T-cell (primary cell): ENCODE measurements around the gene NSUN4. TPM values are rescaled to one million over a fixed set of nuclear protein-coding genes. Genes with fewer than 3 reads are reported as not detected.
"Not testable (repeated sequence)": the region's sequence is repeated elsewhere in the genome, so short reads cannot be mapped to it uniquely, and the experiment has no call there.

ENCODE experiments used
- ATAC-seq, 4 experiments: fragments of 200-7000 bp in 3 of 4; fragments of 150-1000 bp in 1 of 4; cut with Tn5 transposase; replicated peaks in 1 of 4; 1 replicate in 3 of 4; 2 replicates in 1 of 4; pipeline ENCODE4 v1.10.0; 2021; ENCODE audit warnings: moderate library complexity in 3 of 4, mild to moderate bottlenecking in 2 of 4, moderate number of reproducible peaks in 1 of 4
- CTCF ChIA-PET, 2 donors: fragments of 300-600 bp; sonication (Branson Sonifier 250); formaldehyde crosslinking; loops; one replicate each; lab custom pipeline; 2022; ENCODE audit warnings: antibody characterized with exemption in 2 of 2; lab: Charles Lee
- POLR2A ChIA-PET, 2 donors: fragments of 300-600 bp; sonication (Branson Sonifier 250); formaldehyde crosslinking; loops; one replicate each; lab custom pipeline; 2022; ENCODE audit warnings: antibody characterized with exemption in 2 of 2; lab: Charles Lee
- DNase-seq, 35 experiments: peaks; one replicate each; pipeline versions ENCODE4 v3.0.0 to v3.0.0-alpha.2; 2013 to 2023
- H3K27ac ChIP-seq: one replicate; pipeline ENCODE4 v1.5.1; 2013; ENCODE audit warnings: low read length
- H3K27me3 ChIP-seq, 2 experiments: replicated peaks in 1 of 2; 1 replicate in 1 of 2; 2 replicates in 1 of 2; pipeline versions ENCODE4 v1.6.1 to v1.7.0; 2013; ENCODE audit warnings: low read length in 1 of 2, mixed read lengths in 1 of 2; ENCODE audit not compliant: control insufficient read depth in 2 of 2, insufficient read depth in 2 of 2; ENCODE audit errors: extremely low read depth in 1 of 2
- H3K36me3 ChIP-seq, 2 donors: 1 replicate in 1 of 2; 2 replicates in 1 of 2; pipeline versions ENCODE4 v1.6.1 to v1.7.0; 2013; ENCODE audit warnings: low read length in 1 of 2; ENCODE audit not compliant: control insufficient read depth in 2 of 2, insufficient read depth in 1 of 2; ENCODE audit errors: extremely low read depth in 1 of 2
- H3K4me1 ChIP-seq, 2 experiments: 1 replicate in 1 of 2; 2 replicates in 1 of 2; pipeline versions ENCODE4 v1.6.1 to v1.7.0; 2013; ENCODE audit warnings: low read length in 2 of 2, mixed read lengths in 1 of 2; ENCODE audit not compliant: insufficient read depth in 2 of 2, control insufficient read depth in 1 of 2; ENCODE audit errors: extremely low read depth in 1 of 2
- H3K4me3 ChIP-seq, 2 donors: 1 replicate in 1 of 2; 2 replicates in 1 of 2; pipeline versions ENCODE4 v1.5.1 to v1.7.0; 2013; ENCODE audit warnings: mild to moderate bottlenecking in 2 of 2, low read length in 1 of 2, moderate library complexity in 1 of 2; ENCODE audit not compliant: control insufficient read depth in 1 of 2; ENCODE audit errors: extremely low read depth in 1 of 2
- H3K9me3 ChIP-seq: 2 replicates; pipeline ENCODE4 v1.7.0; 2013
- H3K27ac Mint-ChIP-seq, 2 donors: one replicate each; pipeline ENCODE4 v1.8.0; 2020 to 2021; ENCODE audit warnings: mild to moderate bottlenecking in 2 of 2, mixed read lengths in 2 of 2
- H3K27me3 Mint-ChIP-seq, 2 donors: one replicate each; pipeline ENCODE4 v1.8.0; 2021 to 2022; ENCODE audit warnings: mixed read lengths in 2 of 2
- H3K36me3 Mint-ChIP-seq: one replicate; pipeline ENCODE4 v1.8.0; 2021; ENCODE audit warnings: mixed read lengths
- H3K4me1 Mint-ChIP-seq, 3 donors: one replicate each; pipeline ENCODE4 v1.8.0; 2020 to 2022; ENCODE audit warnings: mixed read lengths in 3 of 3, mild to moderate bottlenecking in 1 of 3
- H3K4me3 Mint-ChIP-seq, 3 donors: one replicate each; pipeline ENCODE4 v1.8.0; 2020 to 2022; ENCODE audit warnings: mild to moderate bottlenecking in 3 of 3, mixed read lengths in 3 of 3, moderate library complexity in 3 of 3
- H3K9me3 Mint-ChIP-seq, 3 donors: one replicate each; pipeline ENCODE4 v1.8.0; 2020 to 2022; ENCODE audit warnings: mixed read lengths in 3 of 3
- WGBS: methylation state at CpG from one replicate; pipeline ENCODE4 v1.1.5; 2013; ENCODE audit warnings: missing lambda C conversion rate; ENCODE audit not compliant: insufficient coverage; 5-methylcytosine and 5-hydroxymethylcytosine counted together
- total RNA-seq, 35 experiments: library from RNA in 6 of 35; stranded (reverse) in 6 of 35; fragments of 120-200 nt in 1 of 35; gene quantifications; one replicate each; pipeline versions ENCODE4 v1.2.1 to v1.2.4 and lab custom pipeline; 2013 to 2026

Gene NSUN4
- total RNA-seq, 5 donors from 2014 or later (not counting 1 experiment from before 2014, with no cell fraction given) = 24.4 to 29.3 (median 25.0) TPM

DNA sequence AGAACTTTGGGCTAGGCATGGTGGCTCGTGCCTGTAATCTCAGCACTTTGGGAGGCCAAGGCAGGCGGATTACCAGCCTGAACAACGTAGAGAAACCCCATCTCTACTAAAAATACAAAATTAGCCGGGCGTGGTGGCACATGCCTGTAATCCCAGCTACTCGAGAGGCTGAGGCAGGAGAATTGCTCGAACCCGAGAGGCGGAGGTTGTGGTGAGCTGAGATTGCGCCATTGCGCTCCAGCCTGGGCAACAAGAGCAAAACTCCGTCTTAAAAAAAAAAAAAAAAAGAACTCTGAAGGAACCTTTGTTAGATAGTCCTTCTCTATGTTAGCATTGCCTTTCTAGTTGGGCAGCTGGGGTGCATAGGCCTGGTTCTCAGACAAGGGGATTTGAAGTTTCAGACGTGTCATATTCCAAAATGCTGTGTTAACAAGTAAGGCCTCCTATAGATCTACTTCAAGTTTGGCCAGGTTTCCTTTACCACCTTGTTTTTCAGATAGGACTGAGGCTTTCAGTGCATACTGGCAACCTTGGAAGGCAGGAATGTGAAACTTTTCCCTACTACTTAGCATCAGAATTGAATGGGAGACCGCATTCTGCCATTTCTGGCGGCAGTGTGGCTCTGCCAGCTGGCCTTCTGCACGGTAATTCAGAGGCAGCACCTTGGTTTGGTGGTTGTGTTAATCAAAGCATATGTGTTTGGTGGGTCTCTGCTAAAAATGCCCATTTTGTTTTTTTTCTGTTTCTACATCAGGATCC, 31.0 kb upstream of the NSUN4 start:
- Mint-ChIP-seq H3K9me3 (no peaks in the 10 kb centered on the region), H3K4me3 (no peak overlapping the region), H3K4me1 (peaks cover 30 to 38% (median 31%) of the 10 kb centered on the region in 3 donors), H3K27ac (no peak overlapping the region), H3K36me3 (peaks cover 23% of the 10 kb centered on the region), H3K27me3 (no peaks in the 10 kb centered on the region)
- ChIA-PET POLR2A (interaction anchor here in 1 of 2 donors (0.6 to 0.7 kb wide), 2 partner anchors 19 to 47 kb away, joined by 3 to 4 read pairs; no protein-coding TSS in a partner anchor), CTCF (no interaction called here)
- DNase-seq (no peak), ATAC-seq (no peak)
- Histone ChIP-seq H3K27ac (no peak overlapping the region), H3K4me3 (no peak overlapping the region), H3K27me3 (no peaks in the 10 kb centered on the region), H3K4me1 (peaks cover 9 to 29% of the 10 kb centered on the region in 2 experiments), H3K9me3 (no peaks in the 10 kb centered on the region), H3K36me3 (peaks cover 11 to 45% of the 10 kb centered on the region in 2 donors)
- 87% methylated on average over 6 of the region's 16 CpGs for WGBS

DNA sequence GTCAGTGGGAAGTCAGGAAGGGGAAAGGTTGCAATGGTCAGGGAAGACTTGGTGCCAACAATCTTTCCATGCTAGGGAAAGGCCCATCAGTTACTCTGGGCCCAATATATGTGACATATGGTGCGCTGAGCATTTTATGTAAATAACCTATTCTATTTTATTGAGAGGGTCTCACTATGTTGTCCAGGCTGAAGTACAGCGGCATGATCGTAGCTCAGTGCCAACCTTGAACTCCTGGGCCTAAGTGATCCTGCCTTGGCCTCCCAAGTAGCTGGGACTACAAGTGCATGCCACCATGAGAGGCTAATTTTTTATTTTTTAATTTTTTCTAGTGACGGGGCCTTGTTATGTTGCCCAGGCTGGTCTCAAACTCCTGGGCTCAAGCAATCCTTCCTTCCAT, 30.3 kb upstream of the NSUN4 start:
- Mint-ChIP-seq H3K27ac (no peak overlapping the region), H3K27me3 (no peaks in the 10 kb centered on the region), H3K9me3 (no peaks in the 10 kb centered on the region), H3K36me3 (peaks cover 27% of the 10 kb centered on the region), H3K4me1 (peaks cover 23 to 31% (median 25%) of the 10 kb centered on the region in 3 donors), H3K4me3 (no peak overlapping the region)
- WGBS = 94% methylated on average over 3 of the region's 4 CpGs
- H3K27ac ChIP-seq = no peak overlapping the region
- H3K36me3 ChIP-seq = peaks cover 11 to 49% of the 10 kb centered on the region in 2 donors
- ATAC-seq (no peak), DNase-seq (no peak)
- H3K9me3 ChIP-seq = no peaks in the 10 kb centered on the region
- ChIA-PET POLR2A (no interaction called here), CTCF (no interaction called here)
- H3K27me3 ChIP-seq = no peaks in the 10 kb centered on the region
- peaks cover 7 to 21% of the 10 kb centered on the region in 2 experiments for H3K4me1 ChIP-seq
- no peak overlapping the region for H3K4me3 ChIP-seq

- H3K27me3 ChIP-seq = no peaks in the 10 kb centered on the region
- H3K36me3 ChIP-seq = peaks cover 0 to 50% of the 10 kb centered on the region in 2 donors
- CTCF ChIA-PET = no interaction called here
- Mint-ChIP-seq H3K4me1 (no peaks in the 10 kb centered on the region), H3K4me3 (no peak overlapping the region), H3K36me3 (peaks cover 23% of the 10 kb centered on the region), H3K27ac (no peak overlapping the region), H3K9me3 (no peaks in the 10 kb centered on the region), H3K27me3 (no peaks in the 10 kb centered on the region)
- WGBS = no CpG with 5 or more reads among the region's 3 CpGs
- POLR2A ChIA-PET = no interaction called here
- ATAC-seq = no peak
- no peak overlapping the region for H3K4me3 ChIP-seq
- H3K9me3 ChIP-seq = no peaks in the 10 kb centered on the region
- no peaks in the 10 kb centered on the region for H3K4me1 ChIP-seq
- no peak overlapping the region for H3K27ac ChIP-seq
- no peak for DNase-seq
Observed at GRCh38 chr1:46315669-46316403, 24.8 kb upstream of the NSUN4 start.

DNA sequence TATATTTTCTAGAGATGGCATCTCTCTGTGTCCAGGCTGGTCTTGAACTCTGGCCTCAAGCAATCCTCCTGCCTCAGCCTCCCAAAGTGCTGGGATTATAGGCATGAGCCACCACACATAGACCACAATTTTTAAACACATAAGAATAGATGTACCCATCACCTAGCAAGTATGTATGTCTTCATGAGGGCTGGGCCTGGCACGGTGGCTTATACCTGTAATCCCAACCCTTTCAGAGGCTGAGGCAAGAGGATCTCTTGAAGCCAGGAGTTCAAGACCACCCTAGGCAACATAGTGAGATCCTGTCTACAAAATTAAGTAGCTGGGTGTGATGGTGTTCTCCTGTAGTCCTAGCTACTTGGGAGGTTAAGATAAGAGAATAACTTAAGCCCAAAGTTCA, 23.3 kb upstream of the NSUN4 start:
- no CpG with 5 or more reads among the region's 1 CpG for WGBS
- ChIA-PET CTCF (no interaction called here), POLR2A (interaction anchor here in 1 of 2 donors (0.7 kb wide), 1 partner anchor 21 kb away, joined by 4 read pairs; no protein-coding TSS in a partner anchor)
- H3K4me1 Mint-ChIP-seq = no peaks in the 10 kb centered on the region
- Histone ChIP-seq H3K4me1 (no peaks in the 10 kb centered on the region), H3K27ac (no peak overlapping the region), H3K9me3 (no peaks in the 10 kb centered on the region), H3K27me3 (no peaks in the 10 kb centered on the region), H3K4me3 (no peak overlapping the region), H3K36me3 (peaks cover 0 to 39% of the 10 kb centered on the region in 2 donors)
- no peaks in the 10 kb centered on the region for H3K27me3 Mint-ChIP-seq
- no peak overlapping the region for H3K27ac Mint-ChIP-seq
- H3K9me3 Mint-ChIP-seq = no peaks in the 10 kb centered on the region
- DNase-seq (no peak), ATAC-seq (no peak)
- no peak overlapping the region for H3K4me3 Mint-ChIP-seq
- H3K36me3 Mint-ChIP-seq = peaks cover 20% of the 10 kb centered on the region

GRCh38 chr1:46319301-46319700, 21.3 kb upstream of the NSUN4 start:
- H3K27ac ChIP-seq, POLR2A ChIA-PET, H3K9me3 ChIP-seq, H3K4me1 ChIP-seq, H3K27me3 Mint-ChIP-seq, H3K27ac Mint-ChIP-seq, DNase-seq, H3K9me3 Mint-ChIP-seq, H3K4me3 Mint-ChIP-seq, CTCF ChIA-PET, H3K4me1 Mint-ChIP-seq, ATAC-seq, H3K4me3 ChIP-seq, H3K27me3 ChIP-seq: not testable (repeated sequence)
- peaks cover 15% of the 10 kb centered on the region for H3K36me3 Mint-ChIP-seq
- 72% methylated on average over 2 of the region's 6 CpGs for WGBS
- H3K36me3 ChIP-seq = peaks cover 0 to 22% of the 10 kb centered on the region in 2 donors

DNA sequence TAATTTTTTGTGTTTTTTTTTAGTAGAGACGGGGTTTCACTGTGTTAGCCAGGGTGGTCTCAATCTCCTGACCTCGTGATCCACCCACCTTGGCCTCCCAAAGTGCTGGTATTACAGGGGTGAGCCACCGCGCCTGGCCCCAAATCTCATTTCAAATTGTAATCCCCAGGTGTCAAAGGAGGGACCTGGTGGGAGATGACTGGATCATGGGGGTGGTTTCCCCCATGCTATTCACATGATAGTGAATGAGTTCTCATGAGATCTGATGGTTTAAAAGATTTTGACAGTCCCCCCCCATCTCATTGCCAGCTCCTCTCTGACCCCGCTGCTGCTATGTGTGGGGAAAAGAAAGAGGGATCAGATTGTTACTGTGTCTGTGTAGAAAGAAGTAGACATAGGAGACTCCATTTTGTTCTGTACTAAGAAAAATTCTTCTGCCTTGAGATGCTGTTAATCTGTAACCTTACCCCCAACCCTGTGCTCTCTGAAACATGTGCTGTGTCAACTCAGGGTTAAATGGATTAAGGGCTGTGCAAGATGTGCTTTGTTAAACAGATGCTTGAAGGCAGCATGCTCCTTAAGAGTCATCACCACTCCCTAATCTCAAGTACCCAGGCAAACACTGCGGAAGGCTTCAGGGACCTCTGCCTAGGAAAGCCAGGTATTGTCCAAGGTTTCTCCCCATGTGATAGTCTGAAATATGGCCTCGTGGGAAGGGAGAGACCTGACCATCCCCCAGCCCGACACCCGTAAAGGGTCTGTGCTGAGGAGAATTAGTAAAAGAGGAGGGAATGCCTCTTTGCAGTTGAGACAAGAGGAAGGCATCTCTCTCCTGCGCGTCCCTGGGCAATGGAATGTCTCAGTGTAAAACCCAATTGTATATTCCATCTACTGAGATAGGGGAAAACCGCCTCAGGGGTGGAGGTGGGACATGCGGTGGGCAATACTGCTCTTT, 20.4 kb upstream of the NSUN4 start:
- no CpG with 5 or more reads among the region's 13 CpGs for WGBS
- H3K27ac ChIP-seq, H3K9me3 ChIP-seq, H3K9me3 Mint-ChIP-seq, H3K4me3 ChIP-seq, POLR2A ChIA-PET, H3K4me1 Mint-ChIP-seq, ATAC-seq, H3K27me3 Mint-ChIP-seq, H3K4me1 ChIP-seq, DNase-seq, H3K4me3 Mint-ChIP-seq, CTCF ChIA-PET, H3K27ac Mint-ChIP-seq, H3K27me3 ChIP-seq, H3K36me3 Mint-ChIP-seq: not testable (repeated sequence)
- H3K36me3 ChIP-seq = peaks cover 0 to 19% of the 10 kb centered on the region in 2 donors
